Activated CD8-positive, alpha-beta memory T cell treated with anti-CD3 and anti-CD28 coated beads, Interleukin-2, amount 50 U/mL, for 1 hour (primary cell): ENCODE measurements around the gene CDC42BPB.

Experiments
- DNase-seq: peaks from one replicate; pipeline ENCODE4 v3.0.0-alpha.2; 2020; ENCODE audit errors: extremely low read depth

Gene CDC42BPB

GRCh38 chr14:102966681-102967505 lies 90.5 kb downstream of the CDC42BPB start:
- no peak for DNase-seq

DNA sequence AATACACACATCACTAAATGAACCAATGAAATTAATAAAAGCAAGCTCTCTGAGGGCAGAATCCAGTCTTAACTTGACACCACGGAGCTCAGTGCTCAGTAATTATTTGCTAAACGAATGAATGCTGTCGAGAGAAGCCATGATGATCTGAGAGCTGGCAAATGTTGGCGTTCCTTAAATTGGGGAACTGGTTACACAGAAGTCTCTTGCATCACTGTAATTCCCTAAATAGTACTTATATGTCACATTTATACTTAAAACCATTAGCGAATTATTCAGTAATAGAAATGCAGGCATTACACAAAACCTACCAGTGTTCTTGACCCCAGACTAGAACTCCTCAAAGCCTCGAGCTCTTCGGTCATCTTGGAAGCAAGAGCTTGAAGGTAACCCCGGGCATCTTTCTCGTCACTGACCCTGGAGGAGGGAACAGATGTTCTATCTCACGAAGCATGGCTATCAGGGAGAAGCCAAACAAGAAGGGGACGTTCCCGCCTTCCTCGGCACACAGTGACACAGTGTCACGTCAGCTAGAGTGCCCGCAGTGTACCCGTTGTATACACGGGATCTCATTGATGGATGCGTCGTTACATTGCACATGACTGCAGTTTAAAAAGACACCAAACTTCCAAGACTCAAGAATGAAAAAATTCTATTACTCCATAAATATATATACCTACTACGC lies 91.2 kb downstream of the CDC42BPB start:
- no peak for DNase-seq

GRCh38 chr14:102965282-102965681 lies 92.1 kb downstream of the CDC42BPB start:
- no peak for DNase-seq

DNA sequence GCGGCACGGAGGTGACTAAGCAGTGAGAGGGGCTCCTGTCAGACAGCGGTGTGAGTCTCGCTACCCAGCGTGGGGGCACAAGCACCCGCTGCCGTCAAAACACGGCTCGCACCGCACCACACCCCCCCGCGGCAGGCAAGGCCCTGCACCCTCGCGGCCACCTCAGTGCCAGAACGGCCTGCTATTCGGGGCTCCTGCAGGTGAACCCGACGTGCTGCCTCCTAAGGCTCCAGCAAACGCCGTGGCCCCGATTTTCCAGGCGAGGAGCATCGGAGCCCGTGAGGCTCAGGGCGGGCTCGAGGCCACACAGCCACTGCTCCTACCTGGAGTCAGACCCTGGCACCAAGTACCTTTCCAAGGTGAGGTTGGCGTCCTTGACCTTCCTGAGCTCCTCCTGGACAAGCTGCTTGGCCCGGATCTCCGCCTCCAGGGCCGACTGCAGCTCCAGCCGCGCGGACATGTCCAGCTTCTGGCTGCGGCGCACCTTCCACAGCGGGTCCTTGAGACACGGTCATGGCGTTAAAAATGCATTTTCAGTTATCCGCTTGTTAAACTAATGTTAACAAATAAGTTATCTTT lies 93.1 kb downstream of the CDC42BPB start:
- no peak for DNase-seq

GRCh38 chr14:102962111-102962627 lies 95.2 kb downstream of the CDC42BPB start:
- DNase-seq: no peak

GRCh38 chr14:102958461-102958860 lies 98.9 kb downstream of the CDC42BPB start:
- no peak for DNase-seq

GRCh38 chr14:102957222-102957621 lies 100.1 kb downstream of the CDC42BPB start:
- no peak for DNase-seq

DNA sequence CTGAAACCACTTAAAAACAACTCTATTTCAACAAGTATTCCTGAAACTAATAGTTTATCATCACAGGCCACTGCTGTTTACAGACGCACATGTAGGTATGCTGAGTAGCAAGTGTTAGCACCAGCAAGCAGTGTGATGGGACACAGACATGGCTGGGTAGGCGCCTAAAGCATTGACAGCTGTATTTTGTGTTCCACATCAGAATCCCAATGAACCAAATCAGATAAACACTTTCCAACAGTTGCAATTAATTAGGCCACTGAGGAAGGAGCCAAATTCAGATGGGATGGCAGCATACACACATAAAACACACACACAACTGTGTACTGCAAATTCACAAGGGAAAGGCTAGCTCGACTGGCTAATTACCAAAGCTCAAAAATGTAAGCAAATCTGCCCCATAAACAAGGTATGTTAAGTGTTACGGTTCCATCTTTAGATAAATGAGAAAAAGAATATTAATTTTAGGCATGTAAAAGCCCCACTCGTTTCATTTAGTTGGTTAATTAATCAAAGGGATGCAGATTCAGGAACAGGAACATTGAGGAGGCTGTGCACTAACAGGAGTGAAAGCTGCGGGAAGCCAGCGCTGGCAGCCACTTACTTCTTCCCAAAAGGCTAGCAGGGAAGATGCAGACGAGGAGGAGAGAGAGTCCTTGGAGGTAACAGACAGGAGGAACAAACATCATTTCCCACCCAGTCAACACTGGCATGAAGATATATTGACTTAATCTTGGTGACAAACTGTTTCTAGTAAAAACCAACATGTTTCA lies 101.5 kb downstream of the CDC42BPB start:
- no peak for DNase-seq

DNA sequence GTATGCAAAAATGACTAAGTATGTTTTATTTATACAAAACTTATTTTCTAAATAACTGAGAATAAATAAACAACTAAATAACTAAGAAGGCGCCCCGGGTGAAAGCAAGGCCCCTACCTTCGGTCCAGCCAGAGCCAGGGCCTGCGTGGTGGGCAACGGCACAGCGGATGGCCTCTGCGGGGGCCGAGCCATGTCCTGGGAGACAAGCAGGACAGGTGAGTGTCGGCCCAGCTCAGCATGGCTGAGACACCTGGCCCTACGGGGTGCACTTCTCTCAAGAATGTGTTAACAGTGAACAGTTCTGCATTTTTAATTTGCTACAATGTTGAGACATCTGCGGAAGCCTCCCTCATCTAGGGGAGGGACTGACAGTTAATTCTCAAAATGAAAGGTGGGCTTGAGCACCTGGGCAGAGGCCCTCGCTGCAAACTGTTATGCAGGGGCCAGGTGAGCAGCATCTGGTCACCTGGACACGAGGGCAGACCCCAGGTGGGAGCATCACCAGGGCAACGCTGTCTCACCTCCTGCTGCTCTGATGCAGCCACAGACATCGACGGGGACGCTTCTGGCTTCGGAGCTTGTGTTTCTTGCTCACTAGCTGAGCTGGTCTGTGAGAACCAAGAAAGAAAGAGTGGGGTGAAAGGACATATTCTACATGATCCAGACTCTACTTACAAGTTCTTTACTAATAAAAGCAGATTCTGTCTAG lies 103.1 kb downstream of the CDC42BPB start:
- DNase-seq: no peak

DNA sequence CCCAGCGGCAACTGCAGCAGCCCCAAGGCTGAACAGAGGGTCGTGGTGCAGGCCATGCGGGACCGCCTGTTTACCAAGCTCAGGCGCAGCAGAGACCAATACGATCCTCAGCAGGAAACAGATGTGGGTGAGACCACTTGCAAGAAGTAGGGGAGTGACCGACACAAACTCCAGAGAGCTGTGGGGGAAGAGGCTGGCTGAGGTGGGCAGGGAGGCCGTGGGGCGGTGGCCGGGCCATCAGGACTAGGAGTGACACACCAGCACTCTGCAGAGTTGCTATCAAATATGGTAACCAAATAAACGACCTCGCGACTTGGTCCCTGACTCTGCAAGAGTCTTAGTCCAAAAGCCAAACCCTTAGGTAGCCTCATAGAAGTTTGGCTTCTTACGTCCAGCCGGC lies 104.2 kb downstream of the CDC42BPB start:
- DNase-seq: no peak

- DNase-seq: no peak
Measured at GRCh38 chr14:102952276-102952675, 105.1 kb downstream of the CDC42BPB start.

- DNase-seq: no peak
Measured at GRCh38 chr14:102951799-102952198, 105.5 kb downstream of the CDC42BPB start.

GRCh38 chr14:102951034-102951433 lies 106.3 kb downstream of the CDC42BPB start:
- no peak for DNase-seq

- DNase-seq: no peak
Measured at GRCh38 chr14:102949801-102950451, 107.4 kb downstream of the CDC42BPB start.

- no peak for DNase-seq
Measured at GRCh38 chr14:102949062-102949800, 108.1 kb downstream of the CDC42BPB start.

DNA sequence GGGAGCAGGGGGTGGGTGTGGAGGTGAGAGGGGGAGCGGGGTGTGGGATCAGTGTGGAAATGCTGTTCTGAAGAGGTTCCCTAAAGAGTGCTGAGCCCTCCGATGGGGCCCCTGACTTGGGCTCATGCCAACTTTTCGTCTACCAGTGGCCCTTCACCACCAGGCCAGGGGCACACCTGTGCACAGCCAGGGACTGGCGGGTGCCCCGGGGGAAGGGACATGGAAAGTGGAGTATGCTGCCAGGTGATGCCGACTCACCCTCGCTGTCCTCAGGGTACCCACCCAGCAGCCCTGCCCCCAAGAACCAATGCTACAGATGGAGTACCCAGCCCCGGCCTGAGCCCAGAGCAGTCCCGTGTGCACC lies 108.7 kb downstream of the CDC42BPB start:
- no peak for DNase-seq

DNA sequence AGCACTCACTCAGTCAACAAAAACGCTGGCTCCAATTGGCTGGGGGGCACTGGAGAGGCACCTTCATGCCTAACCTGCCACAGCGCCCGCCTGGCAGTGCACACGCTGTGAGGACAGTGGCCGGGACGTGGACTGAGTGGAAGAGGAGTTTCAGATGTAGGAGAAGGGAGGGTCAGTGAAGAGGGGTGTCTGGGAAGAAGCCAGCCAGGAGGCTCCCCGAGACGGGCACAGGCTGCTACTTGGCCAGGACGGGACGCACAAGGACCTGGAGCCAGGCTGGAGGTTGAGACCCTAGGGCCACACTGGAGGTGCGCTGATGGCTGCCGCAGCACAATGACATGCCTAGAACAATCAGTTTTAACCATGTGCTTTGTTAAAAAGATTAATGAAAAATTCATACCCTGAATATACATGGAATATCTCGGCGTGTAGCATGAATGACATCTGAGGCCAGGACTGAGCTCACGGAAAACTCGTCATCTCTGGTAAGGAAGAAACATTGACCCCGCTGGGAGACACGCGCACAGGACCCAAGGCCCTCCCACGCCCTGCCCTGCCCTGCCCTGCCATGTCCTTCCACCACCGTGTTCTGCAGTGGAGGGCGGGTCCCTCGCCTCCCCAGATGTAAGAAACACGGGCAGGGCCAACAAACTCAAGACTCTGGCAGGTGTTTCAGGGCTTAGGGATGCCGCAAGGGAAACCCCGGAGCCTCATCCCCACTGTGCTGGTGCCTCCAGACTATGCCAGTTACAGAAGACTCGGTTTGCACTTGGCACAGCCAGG lies 109.8 kb downstream of the CDC42BPB start:
- DNase-seq: no peak

GRCh38 chr14:102945346-102946130 lies 111.8 kb downstream of the CDC42BPB start:
- no peak for DNase-seq
